ENCODE measurements around the gene TSHZ2. TPM values are rescaled to one million over a fixed set of nuclear protein-coding genes. Genes with fewer than 3 reads are reported as not detected.

TSHZ2 gene
- total and polyA plus RNA-seq, 5 donors from 2014 or later, result 1.00 to 41.7 (median 2.1) TPM

DNA sequence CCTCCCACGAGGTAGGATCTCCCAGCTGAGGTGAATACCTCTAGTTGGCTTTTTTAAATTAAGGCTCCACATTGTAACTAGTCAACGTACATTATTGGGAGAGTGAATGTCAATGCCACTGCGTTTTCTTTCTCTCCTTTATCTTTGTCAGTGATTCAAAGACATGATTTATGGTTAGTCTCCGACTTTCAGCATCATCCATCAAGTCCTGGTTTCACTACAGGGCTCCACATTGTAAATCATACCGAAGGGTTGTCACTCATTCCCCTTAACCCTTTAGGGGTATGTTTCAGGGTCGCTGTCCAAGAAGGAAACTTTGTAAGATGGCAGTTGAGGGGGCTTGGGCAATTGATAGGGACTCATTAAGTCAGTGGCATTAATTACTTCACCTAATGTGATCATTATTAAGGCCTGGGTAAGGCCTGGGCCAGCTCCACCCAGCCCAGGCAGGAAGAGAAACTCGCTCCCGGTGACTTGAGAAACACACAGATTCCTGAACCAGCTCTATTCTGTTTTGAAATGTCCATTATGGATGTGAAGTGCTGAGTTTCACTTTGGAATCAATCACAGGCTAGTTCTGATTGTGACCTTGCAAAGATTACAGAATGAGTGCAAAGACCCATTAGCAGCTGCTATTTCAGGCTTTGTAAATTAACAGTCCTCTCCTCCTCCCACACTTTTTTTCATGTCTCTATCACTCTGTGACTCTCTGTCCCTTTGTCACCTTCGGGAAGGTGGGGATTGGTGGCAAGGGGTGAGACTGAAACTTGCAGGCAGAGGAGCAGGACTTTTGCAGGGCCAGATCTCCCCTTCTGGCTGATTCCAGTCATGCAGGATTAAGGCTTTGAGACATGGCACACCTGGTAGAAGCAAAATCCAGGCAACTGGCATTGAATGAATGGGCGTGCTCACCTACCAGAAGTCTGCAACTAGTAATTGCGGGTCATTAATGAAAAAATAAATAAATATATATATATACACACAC is 222.4 kb downstream of the TSHZ2 start:
- Mint-ChIP-seq H3K4me1 (peaks cover 0 to 6% (median 0%) of the 10 kb centered on the region in 4 donors), H3K4me3 (no peak overlapping the region), H3K9me3 (peaks cover 0 to 1% (median 0%) of the 10 kb centered on the region in 7 donors), H3K27me3 (peaks cover 8% of the 10 kb centered on the region), H3K36me3 (no peaks in the 10 kb centered on the region), H3K27ac (no peak overlapping the region)
- H3K27me3 ChIP-seq (ENCODE audit: control insufficient read depth, insufficient read depth, low read length), result no peaks in the 10 kb centered on the region
- no peak overlapping the region for H3K4me3 ChIP-seq (ENCODE audit: low read depth, low read length)
- ATAC-seq (ENCODE audit: low read depth in 2 of 2), result no peak
- H3K27ac ChIP-seq (ENCODE audit: insufficient read depth, low read length, poor library complexity, severe bottlenecking), result no peak overlapping the region
- H3K9me3 ChIP-seq (ENCODE audit: control insufficient read depth in 2 of 2, low read length in 2 of 2), result no peaks in the 10 kb centered on the region
- no peak for DNase-seq
- no peaks in the 10 kb centered on the region for H3K36me3 ChIP-seq (ENCODE audit: control insufficient read depth, insufficient read depth, low read length)
- H3K4me1 ChIP-seq (ENCODE audit: control insufficient read depth, insufficient read depth, low read length, poor library complexity, severe bottlenecking), result no peaks in the 10 kb centered on the region

- no peak for ATAC-seq (ENCODE audit: low read depth in 2 of 2)
Observed at GRCh38 chr20:53195876-53196610, 223.9 kb downstream of the TSHZ2 start.

GRCh38 chr20:53201588-53201987 is 229.4 kb downstream of the TSHZ2 start:
- no peak for ATAC-seq (ENCODE audit: low read depth in 2 of 2)
- H3K27ac Mint-ChIP-seq, result no peak overlapping the region
- H3K36me3 Mint-ChIP-seq, result no peaks in the 10 kb centered on the region
- no peaks in the 10 kb centered on the region for H3K27me3 ChIP-seq (ENCODE audit: control insufficient read depth, insufficient read depth, low read length)
- H3K4me1 Mint-ChIP-seq, result no peaks in the 10 kb centered on the region
- H3K4me3 ChIP-seq (ENCODE audit: low read depth, low read length), result no peak overlapping the region
- no peaks in the 10 kb centered on the region for H3K27me3 Mint-ChIP-seq
- peaks cover 0 to 1% (median 0%) of the 10 kb centered on the region in 7 donors for H3K9me3 Mint-ChIP-seq
- no peak overlapping the region for H3K4me3 Mint-ChIP-seq
- no peaks in the 10 kb centered on the region for H3K9me3 ChIP-seq (ENCODE audit: control insufficient read depth in 2 of 2, low read length in 2 of 2)
- no peaks in the 10 kb centered on the region for H3K36me3 ChIP-seq (ENCODE audit: control insufficient read depth, insufficient read depth, low read length)
- no peaks in the 10 kb centered on the region for H3K4me1 ChIP-seq (ENCODE audit: control insufficient read depth, insufficient read depth, low read length, poor library complexity, severe bottlenecking)
- H3K27ac ChIP-seq (ENCODE audit: insufficient read depth, low read length, poor library complexity, severe bottlenecking), result no peak overlapping the region
- no peak for DNase-seq

More at GRCh38 chr20:53195876-53196610, 223.9 kb downstream of the TSHZ2 start:
- H3K4me3 ChIP-seq (ENCODE audit: low read depth, low read length), result no peak overlapping the region
- Mint-ChIP-seq H3K9me3 (peaks cover 0 to 3% (median 0%) of the 10 kb centered on the region in 7 donors), H3K4me3 (no peak overlapping the region), H3K27me3 (peaks cover 8% of the 10 kb centered on the region), H3K36me3 (no peaks in the 10 kb centered on the region), H3K27ac (no peak overlapping the region), H3K4me1 (peaks cover 0 to 6% (median 0%) of the 10 kb centered on the region in 4 donors)
- no peak overlapping the region for H3K27ac ChIP-seq (ENCODE audit: insufficient read depth, low read length, poor library complexity, severe bottlenecking)
- H3K36me3 ChIP-seq (ENCODE audit: control insufficient read depth, insufficient read depth, low read length), result no peaks in the 10 kb centered on the region
- no peaks in the 10 kb centered on the region for H3K4me1 ChIP-seq (ENCODE audit: control insufficient read depth, insufficient read depth, low read length, poor library complexity, severe bottlenecking)
- H3K9me3 ChIP-seq (ENCODE audit: control insufficient read depth in 2 of 2, low read length in 2 of 2), result no peaks in the 10 kb centered on the region
- DNase-seq, result no peak
- H3K27me3 ChIP-seq (ENCODE audit: control insufficient read depth, insufficient read depth, low read length), result no peaks in the 10 kb centered on the region

DNA sequence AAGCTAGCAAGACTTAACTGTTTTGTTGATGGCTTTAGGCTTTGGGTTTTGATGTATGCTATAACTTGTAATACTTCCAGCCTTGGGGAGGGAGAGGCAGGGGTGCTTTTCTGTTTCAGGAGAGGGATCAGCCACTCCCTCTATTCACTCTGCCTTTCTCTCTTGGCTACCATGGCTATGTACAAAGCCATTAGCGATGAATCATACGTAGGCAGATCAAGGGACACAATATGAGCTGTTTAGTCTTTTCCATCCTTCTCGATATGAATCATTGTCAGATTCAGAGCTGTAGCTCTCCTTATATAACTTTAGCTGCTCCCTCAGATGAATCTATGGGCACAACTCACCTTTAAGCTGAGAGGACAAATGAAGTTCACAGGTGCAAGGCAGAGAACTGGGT is 230.6 kb downstream of the TSHZ2 start:
- no peaks in the 10 kb centered on the region for H3K36me3 Mint-ChIP-seq

DNA sequence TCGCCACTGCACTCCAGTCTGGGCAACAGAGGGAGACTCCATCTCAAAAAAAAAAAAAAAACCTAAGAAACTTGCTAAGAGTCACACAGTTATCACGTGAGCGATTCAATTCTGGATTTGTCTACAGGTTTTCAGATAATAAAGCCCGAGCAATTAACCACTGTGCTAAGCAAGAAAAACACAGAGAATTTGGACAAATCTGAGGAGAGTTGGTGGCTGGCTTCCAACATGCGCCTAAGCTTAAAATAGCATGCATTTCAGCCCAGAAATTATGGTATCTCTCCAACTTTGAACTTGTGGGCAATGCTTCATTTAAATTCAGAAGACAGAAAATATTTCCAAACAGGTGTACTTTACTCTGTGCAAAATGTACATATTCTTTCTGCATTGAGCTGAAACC is 232.9 kb downstream of the TSHZ2 start:
- no peak overlapping the region for H3K27ac ChIP-seq (ENCODE audit: insufficient read depth, low read length, poor library complexity, severe bottlenecking)
- H3K36me3 ChIP-seq (ENCODE audit: control insufficient read depth, insufficient read depth, low read length), result no peaks in the 10 kb centered on the region
- no peaks in the 10 kb centered on the region for H3K36me3 Mint-ChIP-seq
- no peaks in the 10 kb centered on the region for H3K9me3 ChIP-seq (ENCODE audit: control insufficient read depth in 2 of 2, low read length in 2 of 2)
- H3K27ac Mint-ChIP-seq, result no peak overlapping the region
- no peaks in the 10 kb centered on the region for H3K4me1 ChIP-seq (ENCODE audit: control insufficient read depth, insufficient read depth, low read length, poor library complexity, severe bottlenecking)
- peaks cover 0 to 11% (median 6%) of the 10 kb centered on the region in 4 donors for H3K4me1 Mint-ChIP-seq
- no peak overlapping the region for H3K4me3 Mint-ChIP-seq
- no peaks in the 10 kb centered on the region for H3K27me3 ChIP-seq (ENCODE audit: control insufficient read depth, insufficient read depth, low read length)
- peaks cover 0 to 1% (median 0%) of the 10 kb centered on the region in 7 donors for H3K9me3 Mint-ChIP-seq
- no peaks in the 10 kb centered on the region for H3K27me3 Mint-ChIP-seq
- ATAC-seq (ENCODE audit: low read depth in 2 of 2) (no peak), DNase-seq (no peak)
- no peak overlapping the region for H3K4me3 ChIP-seq (ENCODE audit: low read depth, low read length)

More for the DNA sequence above, 230.6 kb downstream of the TSHZ2 start:
- DNase-seq (no peak), ATAC-seq (ENCODE audit: low read depth in 2 of 2) (no peak)
- no peaks in the 10 kb centered on the region for H3K4me1 ChIP-seq (ENCODE audit: control insufficient read depth, insufficient read depth, low read length, poor library complexity, severe bottlenecking)
- H3K4me3 ChIP-seq (ENCODE audit: low read depth, low read length), result no peak overlapping the region
- no peaks in the 10 kb centered on the region for H3K36me3 ChIP-seq (ENCODE audit: control insufficient read depth, insufficient read depth, low read length)
- H3K27ac ChIP-seq (ENCODE audit: insufficient read depth, low read length, poor library complexity, severe bottlenecking), result no peak overlapping the region
- Mint-ChIP-seq H3K27ac (no peak overlapping the region), H3K4me1 (peaks cover 0 to 2% (median 0%) of the 10 kb centered on the region in 4 donors), H3K27me3 (no peaks in the 10 kb centered on the region), H3K4me3 (no peak overlapping the region), H3K9me3 (peaks cover 0 to 1% (median 0%) of the 10 kb centered on the region in 7 donors)
- no peaks in the 10 kb centered on the region for H3K9me3 ChIP-seq (ENCODE audit: control insufficient read depth in 2 of 2, low read length in 2 of 2)
- H3K27me3 ChIP-seq (ENCODE audit: control insufficient read depth, insufficient read depth, low read length), result no peaks in the 10 kb centered on the region

GRCh38 chr20:53208110-53208832 is 236.1 kb downstream of the TSHZ2 start:
- no peaks in the 10 kb centered on the region for H3K27me3 Mint-ChIP-seq
- peak overlapping the region in 3 of 4 donors; percentile 21 to 76 (median 67) for H3K4me3 Mint-ChIP-seq
- Histone ChIP-seq H3K27me3 (ENCODE audit: control insufficient read depth, insufficient read depth, low read length) (no peaks in the 10 kb centered on the region), H3K36me3 (ENCODE audit: control insufficient read depth, insufficient read depth, low read length) (no peaks in the 10 kb centered on the region), H3K27ac (ENCODE audit: insufficient read depth, low read length, poor library complexity, severe bottlenecking) (no peak overlapping the region), H3K4me1 (ENCODE audit: control insufficient read depth, insufficient read depth, low read length, poor library complexity, severe bottlenecking) (no peaks in the 10 kb centered on the region), H3K4me3 (ENCODE audit: low read depth, low read length) (peak overlapping the region; percentile 55), H3K9me3 (ENCODE audit: control insufficient read depth in 2 of 2, low read length in 2 of 2) (no peaks in the 10 kb centered on the region)
- peak in 1 of 3 donors; percentile 8 for DNase-seq
- peak overlapping the region in 2 of 3 donors; percentile 35 to 82 for H3K27ac Mint-ChIP-seq
- no peaks in the 10 kb centered on the region for H3K36me3 Mint-ChIP-seq
- ATAC-seq (ENCODE audit: low read depth in 2 of 2), result peak in 1 of 2 donors; percentile 62
- peaks cover 0 to 11% (median 6%) of the 10 kb centered on the region in 4 donors for H3K4me1 Mint-ChIP-seq
- no peaks in the 10 kb centered on the region for H3K9me3 Mint-ChIP-seq

GRCh38 chr20:53210041-53210440 is 237.9 kb downstream of the TSHZ2 start:
- DNase-seq, result no peak
- Mint-ChIP-seq H3K36me3 (no peaks in the 10 kb centered on the region), H3K27me3 (no peaks in the 10 kb centered on the region), H3K9me3 (no peaks in the 10 kb centered on the region), H3K27ac (peak overlapping the region in 1 of 3 donors; percentile 26), H3K4me1 (peaks cover 0 to 17% (median 10%) of the 10 kb centered on the region in 4 donors), H3K4me3 (no peak overlapping the region)
- ATAC-seq (ENCODE audit: low read depth in 2 of 2), result no peak
- H3K27me3 ChIP-seq (ENCODE audit: control insufficient read depth, insufficient read depth, low read length), result no peaks in the 10 kb centered on the region
- H3K36me3 ChIP-seq (ENCODE audit: control insufficient read depth, insufficient read depth, low read length), result no peaks in the 10 kb centered on the region
- no peak overlapping the region for H3K4me3 ChIP-seq (ENCODE audit: low read depth, low read length)
- H3K27ac ChIP-seq (ENCODE audit: insufficient read depth, low read length, poor library complexity, severe bottlenecking), result no peak overlapping the region
- no peaks in the 10 kb centered on the region for H3K4me1 ChIP-seq (ENCODE audit: control insufficient read depth, insufficient read depth, low read length, poor library complexity, severe bottlenecking)
- no peaks in the 10 kb centered on the region for H3K9me3 ChIP-seq (ENCODE audit: control insufficient read depth in 2 of 2, low read length in 2 of 2)
